Upper lobe of left lung (tissue), 4 donors: ENCODE measurements around the gene NLRC4.

Experiments
- EP300 ChIP-seq, 4 donors: sonication (generic); formaldehyde crosslinking; IDR thresholded peaks; one replicate each; pipeline ENCODE4 v1.5.1; 2017; ENCODE audit warnings: antibody characterized with exemption in 4 of 4, control low read depth in 2 of 4
- POLR2A ChIP-seq, 4 donors: fragments of 450-650 bp; IDR thresholded peaks; one replicate each; pipeline ENCODE4 v1.5.1; 2016 to 2017; ENCODE audit warnings: antibody characterized with exemption in 4 of 4, mild to moderate bottlenecking in 2 of 4
- POLR2AphosphoS5 ChIP-seq, 2 donors: sonication (generic); formaldehyde crosslinking; IDR thresholded peaks; one replicate each; pipeline ENCODE4 v1.5.1; 2017; ENCODE audit warnings: antibody characterized with exemption in 2 of 2
- TF ChIP-seq, protein P1 (sequence below), 6 experiments: fragments of 450-650 bp in 4 of 6; fragments of 200-600 bp in 2 of 6; sonication (generic) in 2 of 6; IDR thresholded peaks; one replicate each; pipeline ENCODE4 v1.5.1; 2016 to 2019; ENCODE audit warnings: antibody characterized with exemption in 6 of 6

GRCh38 chr2:32237996-32238395 is 26.7 kb downstream of the NLRC4 start:
- TF ChIP-seq, protein P1, sequence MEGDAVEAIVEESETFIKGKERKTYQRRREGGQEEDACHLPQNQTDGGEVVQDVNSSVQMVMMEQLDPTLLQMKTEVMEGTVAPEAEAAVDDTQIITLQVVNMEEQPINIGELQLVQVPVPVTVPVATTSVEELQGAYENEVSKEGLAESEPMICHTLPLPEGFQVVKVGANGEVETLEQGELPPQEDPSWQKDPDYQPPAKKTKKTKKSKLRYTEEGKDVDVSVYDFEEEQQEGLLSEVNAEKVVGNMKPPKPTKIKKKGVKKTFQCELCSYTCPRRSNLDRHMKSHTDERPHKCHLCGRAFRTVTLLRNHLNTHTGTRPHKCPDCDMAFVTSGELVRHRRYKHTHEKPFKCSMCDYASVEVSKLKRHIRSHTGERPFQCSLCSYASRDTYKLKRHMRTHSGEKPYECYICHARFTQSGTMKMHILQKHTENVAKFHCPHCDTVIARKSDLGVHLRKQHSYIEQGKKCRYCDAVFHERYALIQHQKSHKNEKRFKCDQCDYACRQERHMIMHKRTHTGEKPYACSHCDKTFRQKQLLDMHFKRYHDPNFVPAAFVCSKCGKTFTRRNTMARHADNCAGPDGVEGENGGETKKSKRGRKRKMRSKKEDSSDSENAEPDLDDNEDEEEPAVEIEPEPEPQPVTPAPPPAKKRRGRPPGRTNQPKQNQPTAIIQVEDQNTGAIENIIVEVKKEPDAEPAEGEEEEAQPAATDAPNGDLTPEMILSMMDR (IDR thresholded peaks at IDR 0.05): no peak
- TF ChIP-seq POLR2A (IDR thresholded peaks at IDR 0.05): no peak
- TF ChIP-seq POLR2AphosphoS5 (IDR thresholded peaks at IDR 0.05): no peak
- TF ChIP-seq EP300 (IDR thresholded peaks at IDR 0.05): no peak
